ENCODE results near the gene KLHL10.

GRCh38 chr17:41896726-41897125 lies 59.1 kb downstream of the KLHL10 start:
- TF ChIP-seq MAX (IDR thresholded peaks at IDR 0.05; ENCODE audit: low read depth): no peak
- TF ChIP-seq REST (IDR thresholded peaks at IDR 0.05; ENCODE audit: low read depth, low read length): no peak
- no peak; the same call in 1 of the 2 replicates for TF ChIP-seq CTCF (IDR thresholded peaks at IDR 0.05)
- TF ChIP-seq CHD2 (IDR thresholded peaks at IDR 0.05; ENCODE audit: low read length, partially characterized antibody): no peak
- TF ChIP-seq EP300 (IDR thresholded peaks at IDR 0.05; ENCODE audit: borderline replicate concordance in 1 of 2, low read depth in 1 of 2, low read length in 1 of 2): no peak
- TF ChIP-seq NRF1 (IDR thresholded peaks at IDR 0.05; ENCODE audit: low read depth, low read length): no peak

All from SK-N-SH (cell line).